GM19351 (cell line): ENCODE measurements around the gene UBE2QL1.

Source experiments
- ATAC-seq: cut with Tn5 transposase; IDR thresholded peaks from one replicate; pipeline ENCODE4 v1.9.1; 2021; ENCODE audit warnings: mild to moderate bottlenecking, moderate library complexity; ENCODE audit not compliant: unreplicated experiment

Gene UBE2QL1

DNA sequence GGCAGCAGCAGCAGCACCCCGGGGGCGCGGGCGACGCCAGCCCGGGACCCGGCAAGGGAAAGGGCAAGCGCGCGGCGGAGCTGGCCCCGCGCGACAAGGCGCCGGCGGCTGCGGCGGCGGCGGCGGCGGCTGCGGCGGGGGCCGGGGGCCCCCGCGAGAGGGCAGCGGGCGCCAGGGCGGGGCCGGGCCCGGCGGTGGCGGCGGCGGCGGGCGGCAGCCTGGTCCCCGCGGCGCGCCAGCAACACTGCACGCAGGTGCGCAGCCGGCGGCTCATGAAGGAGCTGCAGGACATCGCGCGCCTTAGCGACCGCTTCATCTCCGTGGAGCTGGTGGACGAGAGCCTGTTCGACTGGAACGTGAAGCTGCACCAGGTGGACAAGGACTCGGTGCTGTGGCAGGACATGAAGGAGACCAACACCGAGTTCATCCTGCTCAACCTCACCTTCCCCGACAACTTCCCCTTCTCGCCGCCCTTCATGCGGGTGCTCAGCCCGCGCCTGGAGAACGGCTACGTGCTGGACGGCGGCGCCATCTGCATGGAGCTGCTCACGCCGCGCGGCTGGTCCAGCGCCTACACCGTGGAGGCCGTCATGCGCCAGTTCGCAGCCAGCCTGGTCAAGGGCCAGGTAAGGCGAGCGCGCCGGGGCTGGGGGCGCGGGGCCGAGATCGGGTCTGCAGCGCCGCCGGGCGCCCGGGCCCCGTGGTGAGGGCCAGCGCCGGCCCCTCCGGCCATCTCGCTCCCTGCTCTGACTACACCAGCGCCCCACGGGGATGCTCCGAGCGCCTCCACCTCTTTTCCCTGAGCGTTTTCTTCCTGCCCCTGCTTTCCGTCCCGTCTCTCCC is at the start of gene UBE2QL1:
Gene UBE2QL1 (plus strand): TSS at position 238 of the 843 bp plus-strand sequence. CDS start 35 bp downstream, at position 273.
- ATAC-seq = peak; percentile 60

- ATAC-seq = no peak
Measured at GRCh38 chr5:6399980-6400910, 48.4 kb upstream of the UBE2QL1 start.

DNA sequence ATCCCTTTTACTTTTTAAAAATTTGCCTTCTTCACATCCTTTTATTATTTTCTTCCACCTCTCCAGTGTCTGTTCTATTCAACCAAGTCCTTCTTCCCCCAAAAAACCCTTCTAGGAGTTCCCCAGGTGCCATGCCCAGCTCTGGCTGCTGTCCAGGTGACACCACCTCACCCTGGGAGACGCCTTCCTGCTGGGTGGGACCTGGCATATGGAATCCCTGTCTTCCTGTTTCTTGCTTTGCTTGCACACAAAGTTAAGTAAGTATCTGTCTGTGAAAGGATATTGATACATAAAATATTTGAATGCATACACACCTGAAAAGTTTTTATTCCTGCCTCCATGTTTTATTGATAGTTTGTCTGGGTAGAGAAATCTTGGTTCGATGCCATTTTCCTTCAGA is 47.2 kb upstream of the UBE2QL1 start:
- no peak for ATAC-seq

DNA sequence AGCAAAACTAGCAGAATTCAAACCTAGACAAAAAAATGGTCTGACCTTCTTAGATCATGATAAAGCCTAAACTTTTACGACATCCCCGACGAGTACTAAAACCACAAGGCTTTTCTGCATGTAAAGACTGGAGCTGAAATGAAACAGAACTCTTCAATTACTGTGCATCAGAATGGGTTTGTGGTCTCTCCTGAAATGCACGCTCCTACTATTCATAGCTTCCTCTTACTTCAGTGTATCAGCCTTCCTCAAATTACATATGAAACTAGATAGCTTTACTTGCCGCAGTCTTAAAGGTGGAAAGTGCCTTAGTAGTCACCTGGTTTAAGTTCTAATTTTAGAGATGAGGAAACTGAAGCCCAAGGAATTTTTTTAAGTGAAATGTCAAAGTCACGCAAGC is 45.7 kb upstream of the UBE2QL1 start:
- peak; percentile 80 for ATAC-seq

- no peak for ATAC-seq
Measured at GRCh38 chr5:6403416-6403815, 45.2 kb upstream of the UBE2QL1 start.

DNA sequence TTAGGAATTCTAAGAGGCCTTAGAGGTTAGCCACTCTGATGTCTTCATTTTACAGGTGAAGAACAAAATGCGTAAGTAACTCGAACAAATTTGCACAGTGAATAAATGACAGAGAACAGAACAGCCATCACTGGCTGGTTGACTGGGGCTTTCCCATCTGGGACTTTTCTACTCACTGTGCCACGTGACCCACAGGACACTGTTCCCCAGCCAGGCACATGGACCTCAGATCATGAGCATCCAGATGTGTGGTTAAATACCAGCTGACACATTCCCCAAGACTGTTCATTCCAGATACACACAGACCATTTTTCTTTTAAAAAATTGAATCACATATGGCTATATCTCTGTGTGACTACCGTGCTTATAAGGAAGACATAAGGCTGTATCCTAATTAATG is 44.5 kb upstream of the UBE2QL1 start:
- peak; percentile 36 for ATAC-seq

GRCh38 chr5:6405591-6405990 is 43.1 kb upstream of the UBE2QL1 start:
- ATAC-seq = no peak

DNA sequence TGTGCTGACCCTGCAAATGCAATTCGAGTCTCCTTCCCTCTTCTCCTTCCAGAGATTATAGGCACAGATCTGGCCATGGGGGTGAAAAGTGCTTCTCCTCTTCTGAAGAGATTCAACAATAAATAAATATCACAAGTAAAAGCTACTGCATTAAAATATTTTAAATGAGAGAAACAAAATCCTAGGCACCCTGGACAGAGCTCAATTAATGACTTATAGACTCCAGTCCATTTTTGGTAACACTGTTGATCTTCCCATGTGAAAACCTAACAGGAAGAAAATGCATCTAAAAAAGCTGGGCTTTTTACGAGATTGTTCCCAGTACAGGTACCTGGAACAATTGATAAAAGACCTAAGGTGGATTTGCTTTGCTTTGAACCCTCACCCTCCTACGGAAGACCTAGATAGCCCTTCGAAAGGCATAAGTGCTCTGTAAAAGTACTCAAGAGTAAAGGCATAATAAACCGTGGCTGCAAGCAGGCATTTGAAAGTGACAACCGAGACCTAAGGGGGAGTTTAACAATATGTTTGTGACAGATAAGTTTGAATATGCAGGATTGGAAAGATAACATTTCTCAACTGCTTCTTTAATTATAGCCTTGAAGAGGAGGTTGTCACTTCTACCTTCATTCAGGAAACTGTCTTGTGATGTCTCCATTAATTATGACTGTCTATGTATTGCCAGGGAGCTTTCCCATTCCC is 41.0 kb upstream of the UBE2QL1 start:
- no peak for ATAC-seq

GRCh38 chr5:6408260-6408596 is 40.4 kb upstream of the UBE2QL1 start:
- no peak for ATAC-seq

- ATAC-seq = peak; percentile 67
Measured at GRCh38 chr5:6408627-6409446, 39.8 kb upstream of the UBE2QL1 start.

GRCh38 chr5:6410421-6410820 is 38.2 kb upstream of the UBE2QL1 start:
- no peak for ATAC-seq

- ATAC-seq = no peak
Measured at GRCh38 chr5:6411141-6411540, 37.5 kb upstream of the UBE2QL1 start.

- ATAC-seq = no peak
Measured at GRCh38 chr5:6412811-6413210, 35.8 kb upstream of the UBE2QL1 start.

GRCh38 chr5:6417657-6418056 is 31.0 kb upstream of the UBE2QL1 start:
- no peak for ATAC-seq

GRCh38 chr5:6418679-6419276 is 29.9 kb upstream of the UBE2QL1 start:
- no peak for ATAC-seq

DNA sequence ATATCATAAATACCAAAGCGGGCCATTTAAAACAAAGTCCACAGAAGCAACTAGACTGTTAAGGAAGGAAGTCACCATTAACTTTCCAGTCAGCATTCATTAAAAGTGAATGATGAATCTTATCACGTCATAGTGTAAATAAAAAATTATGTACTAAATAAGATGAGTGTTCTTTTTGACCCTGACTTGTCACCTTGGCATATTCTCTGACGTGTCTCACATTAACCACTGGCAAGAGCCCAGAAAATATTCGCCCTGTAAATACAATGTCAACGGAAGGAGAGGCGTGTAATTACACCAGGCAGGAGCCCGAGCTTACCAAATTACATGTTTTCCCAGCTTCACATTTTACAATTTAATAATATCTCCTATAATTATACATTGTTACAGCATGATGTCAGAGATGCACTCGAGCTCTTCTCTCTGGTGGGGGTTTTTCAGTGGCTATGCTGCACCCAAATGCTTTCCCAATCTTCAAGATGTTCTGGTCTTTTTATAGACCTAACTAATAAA is 29.3 kb upstream of the UBE2QL1 start:
- no peak for ATAC-seq

GRCh38 chr5:6423327-6424109 is 25.1 kb upstream of the UBE2QL1 start:
- no peak for ATAC-seq

DNA sequence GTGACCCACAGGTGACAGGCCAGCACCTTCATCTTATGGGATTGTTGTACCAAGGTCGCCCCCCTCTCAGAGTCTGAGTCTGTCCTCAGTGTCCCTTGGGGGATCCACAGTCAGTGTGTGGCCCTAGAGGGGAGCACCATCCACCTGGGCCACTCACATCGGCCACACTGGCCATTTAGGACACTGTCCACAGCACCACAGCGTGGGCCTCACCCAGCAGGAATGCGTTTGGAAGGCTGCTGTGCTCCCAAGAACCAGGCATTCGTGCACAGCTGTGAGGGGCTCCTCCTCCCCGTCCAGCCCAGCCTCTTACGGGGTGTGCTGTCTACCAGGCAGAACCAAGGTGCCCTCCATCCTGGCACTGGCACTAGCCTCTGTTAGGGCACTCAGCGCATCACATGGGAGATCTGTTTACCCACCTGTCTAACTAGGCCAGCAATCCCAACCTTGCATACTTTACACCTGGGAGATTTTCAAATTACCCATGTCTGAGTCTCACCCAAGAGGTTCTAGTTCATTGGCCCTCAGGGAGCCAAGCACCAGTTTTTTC is 24.5 kb upstream of the UBE2QL1 start:
- no peak for ATAC-seq

DNA sequence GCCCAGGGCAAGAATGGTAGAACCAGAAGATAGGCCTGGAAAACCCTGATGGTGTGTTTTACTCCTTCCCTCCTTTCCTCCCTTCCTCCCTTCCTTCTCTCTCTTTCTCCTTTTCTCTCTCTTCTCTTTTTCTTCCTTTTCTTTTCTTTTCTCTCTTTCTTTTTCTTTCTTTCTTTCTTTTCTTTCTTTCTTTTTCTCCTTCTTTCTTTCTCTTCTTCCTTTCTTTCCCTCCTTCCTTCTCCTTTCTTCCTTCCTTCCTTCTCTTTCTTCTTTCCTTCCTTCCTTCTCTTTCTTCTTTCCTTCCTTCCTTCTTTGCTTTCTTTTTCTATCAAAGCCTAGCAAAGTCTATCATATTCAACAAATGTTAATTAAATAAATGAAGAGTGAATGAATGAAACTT is 24.0 kb upstream of the UBE2QL1 start:
- no peak for ATAC-seq
